SK-N-SH (cell line): ENCODE measurements around the gene NME9. TPM values are rescaled to one million over a fixed set of nuclear protein-coding genes. Genes with fewer than 3 reads are reported as not detected.

Experiments
- CTCF ChIA-PET: fragments of 300-600, 350-600 bp; formaldehyde crosslinking; extraction: SDS; loops from one replicate; lab custom pipeline; 2021; lab: Yijun Ruan, JAX
- POLR2A ChIA-PET: fragments of 350-600 bp; sonication (Branson Sonifier 250); formaldehyde crosslinking; extraction: SDS; loops from one replicate; lab custom pipeline; 2020; ENCODE audit warnings: antibody characterized with exemption, inconsistent platforms; lab: Yijun Ruan, JAX
- DNase-seq: peaks from one replicate; pipeline ENCODE4 v3.0.0; 2012
- H2AFZ ChIP-seq: fragments of 200-600 bp; sonication (generic); 2 replicates; pipeline ENCODE4 v1.8.1; 2016; ENCODE audit warnings: antibody characterized with exemption, mild to moderate bottlenecking, low read depth
- H3F3A ChIP-seq: fragments of 200-600 bp; sonication (generic); replicated peaks from 2 replicates; pipeline ENCODE3; 2016; ENCODE audit warnings: antibody characterized with exemption, mild to moderate bottlenecking; ENCODE audit not compliant: insufficient read depth
- H3K27ac ChIP-seq, 2 experiments: fragments of 200-500 bp in 1 of 2; fragments of 200-600 bp in 1 of 2; sonication (Bioruptor generic) in 1 of 2; sonication (generic), shearing (Covaris generic) in 1 of 2; 2 replicates each; pipeline versions ENCODE4 v1.5.1 to v1.6.1; 2014 to 2016; ENCODE audit warnings: low read depth in 2 of 2, inconsistent platforms in 1 of 2, low read length in 1 of 2, mild to moderate bottlenecking in 1 of 2, mixed read lengths in 1 of 2
- H3K27me3 ChIP-seq: fragments of 200-600 bp; sonication (generic), shearing (Covaris generic); 2 replicates; pipeline ENCODE4 v1.6.1; 2016; ENCODE audit warnings: mixed run types; ENCODE audit not compliant: insufficient read depth
- H3K36me3 ChIP-seq, 2 experiments: fragments of 200-500 bp in 1 of 2; fragments of 200-600 bp in 1 of 2; sonication (Bioruptor generic) in 1 of 2; sonication (generic) in 1 of 2; replicated peaks in 1 of 2; 2 replicates each; pipeline versions ENCODE3 to v1.5.1; 2014 to 2016; ENCODE audit warnings: low read length in 1 of 2, mild to moderate bottlenecking in 1 of 2; ENCODE audit not compliant: insufficient read depth in 2 of 2, control insufficient read depth in 1 of 2
- H3K4me1 ChIP-seq, 2 experiments: fragments of 200-500 bp in 1 of 2; fragments of 200-600 bp in 1 of 2; sonication (Bioruptor generic) in 1 of 2; sonication (generic), shearing (Covaris generic) in 1 of 2; 2 replicates each; pipeline versions ENCODE4 v1.5.1 to v1.6.1; 2014 to 2016; ENCODE audit warnings: low read depth in 1 of 2, low read length in 1 of 2, mixed run types in 1 of 2; ENCODE audit not compliant: insufficient read depth in 2 of 2, control insufficient read depth in 1 of 2
- H3K4me2 ChIP-seq: fragments of 200-600 bp; sonication (generic), shearing (Covaris generic); 2 replicates; pipeline ENCODE4 v1.6.1; 2017; ENCODE audit warnings: mixed run types
- H3K4me3 ChIP-seq, 2 experiments: fragments of 200-500 bp in 1 of 2; fragments of 200-600 bp in 1 of 2; sonication (Bioruptor generic) in 1 of 2; sonication (generic), shearing (Covaris generic) in 1 of 2; 2 replicates each; pipeline versions ENCODE4 v1.5.1 to v1.8.1; 2014 to 2016; ENCODE audit warnings: low read depth in 2 of 2, inconsistent platforms in 1 of 2, low read length in 1 of 2, mild to moderate bottlenecking in 1 of 2, mixed read lengths in 1 of 2, moderate library complexity in 1 of 2
- H3K79me2 ChIP-seq: fragments of 200-600 bp; sonication (generic); 2 replicates; pipeline ENCODE4 v1.8.1; 2017; ENCODE audit warnings: mild to moderate bottlenecking; ENCODE audit not compliant: insufficient read depth
- H3K9ac ChIP-seq: fragments of 200-600 bp; sonication (generic); 2 replicates; pipeline ENCODE4 v1.6.1; 2017; ENCODE audit warnings: mixed run types
- H3K9me2 ChIP-seq: fragments of 200-600 bp; sonication (generic); 2 replicates; pipeline ENCODE4 v1.6.1; 2017; ENCODE audit warnings: mixed run types
- H3K9me3 ChIP-seq: fragments of 200-600 bp; sonication (generic); 2 replicates; pipeline ENCODE4 v1.6.1; 2017; ENCODE audit warnings: mixed run types, mild to moderate bottlenecking, moderate library complexity
- H4K20me1 ChIP-seq: fragments of 200-600 bp; sonication (generic); 2 replicates; pipeline ENCODE4 v1.6.1; 2017; ENCODE audit warnings: mild to moderate bottlenecking, mixed run types; ENCODE audit not compliant: insufficient read depth
- CTCF ChIP-seq: fragments of 200-600 bp; sonication (generic); IDR thresholded peaks from 2 replicates; pipeline ENCODE4 v1.6.1; 2017; ENCODE audit warnings: antibody characterized with exemption, mild to moderate bottlenecking, moderate library complexity
- FOSL2 ChIP-seq: IDR thresholded peaks from 2 replicates; pipeline ENCODE4 v1.4.0; 2012; ENCODE audit warnings: low read depth, mild to moderate bottlenecking, moderate library complexity, borderline replicate concordance
- FOXJ3 ChIP-seq: sonication (generic); formaldehyde crosslinking; IDR thresholded peaks from 2 replicates; pipeline ENCODE4 v1.5.1; 2020; ENCODE audit warnings: mild to moderate bottlenecking, missing genetic modification reagents
- GATA2 ChIP-seq: sonication (generic); formaldehyde crosslinking; IDR thresholded peaks from 2 replicates; pipeline ENCODE4 v1.5.0; 2020; ENCODE audit warnings: mild to moderate bottlenecking, missing genetic modification reagents
- JUND ChIP-seq: IDR thresholded peaks from 2 replicates; pipeline ENCODE4 v1.4.0; 2012
- MAX ChIP-seq: IDR thresholded peaks from 2 replicates; pipeline ENCODE4 v1.4.0; 2012; ENCODE audit warnings: low read depth
- MEF2A ChIP-seq: IDR thresholded peaks from 2 replicates; pipeline ENCODE4 v1.4.0; 2012; ENCODE audit warnings: low read depth, borderline replicate concordance
- NFIC ChIP-seq: IDR thresholded peaks from 2 replicates; pipeline ENCODE4 v1.4.0; 2012; ENCODE audit warnings: borderline replicate concordance
- POLR2AphosphoS5 ChIP-seq: IDR thresholded peaks from 2 replicates; pipeline ENCODE4 v1.6.1; 2012; ENCODE audit warnings: low read depth, low read length
- RAD21 ChIP-seq: IDR thresholded peaks from 2 replicates; pipeline ENCODE4 v1.6.1; 2012; ENCODE audit warnings: mild to moderate bottlenecking, low read length
- RCOR1 ChIP-seq: fragments of 150-350 bp; IDR thresholded peaks from 2 replicates; pipeline ENCODE4 v1.6.1; 2017; ENCODE audit warnings: antibody characterized with exemption, low read length
- REST ChIP-seq: IDR thresholded peaks from 2 replicates; pipeline ENCODE4 v1.6.1; 2012; ENCODE audit warnings: mild to moderate bottlenecking, low read depth, low read length, moderate library complexity
- RXRA ChIP-seq: IDR thresholded peaks from 2 replicates; pipeline ENCODE4 v1.4.0; 2012; ENCODE audit warnings: low read depth, mild to moderate bottlenecking, borderline replicate concordance
- SMC3 ChIP-seq: IDR thresholded peaks from 2 replicates; pipeline ENCODE4 v1.6.1; 2012; ENCODE audit warnings: low read depth, low read length, improper control_type of control experiment
- TAF1 ChIP-seq: IDR thresholded peaks from 2 replicates; pipeline ENCODE4 v1.6.1; 2012; ENCODE audit warnings: low read depth, mild to moderate bottlenecking, low read length, moderate library complexity, borderline replicate concordance
- TCF12 ChIP-seq: IDR thresholded peaks from 2 replicates; pipeline ENCODE4 v1.4.0; 2012
- TEAD4 ChIP-seq: IDR thresholded peaks from 2 replicates; pipeline ENCODE4 v1.4.0; 2012; ENCODE audit warnings: mild to moderate bottlenecking, borderline replicate concordance; ENCODE audit not compliant: insufficient read depth
- USF1 ChIP-seq: IDR thresholded peaks from 2 replicates; pipeline ENCODE4 v1.4.0; 2012; ENCODE audit warnings: low read depth, borderline replicate concordance
- USF2 ChIP-seq: fragments of 150-350 bp; IDR thresholded peaks from 2 replicates; pipeline ENCODE4 v1.6.1; 2017; ENCODE audit warnings: antibody characterized with exemption, low read length, low read depth, borderline replicate concordance
- WGBS: methylation state at CpG from one replicate; pipeline ENCODE4 v1.1.6; 2017; ENCODE audit warnings: low lambda C conversion rate; 5-methylcytosine and 5-hydroxymethylcytosine counted together
- polyA plus RNA-seq, 3 experiments: library from polyadenylated mRNA; depleted of rRNA; stranded (reverse); fragments of >200 nt; gene quantifications; 2 replicates each; pipeline ENCODE4 v1.2.3, GENCODE V29; 2012

Gene NME9
- polyA plus RNA-seq, 1 of the 3 experiments (the other 2 are of a cell fraction): 0.43 TPM

- Histone ChIP-seq H3K4me2 (no peak overlapping the region), H3K9me2 (no peaks in the 10 kb centered on the region), H2AFZ (no peak overlapping the region), H3K27me3 (no peaks in the 10 kb centered on the region), H3K27ac (no peak overlapping the region), H3K4me3 (no peak overlapping the region), H3K9me3 (no peaks in the 10 kb centered on the region), H3K79me2 (no peaks in the 10 kb centered on the region), H3K4me1 (peaks cover 0 to 6% of the 10 kb centered on the region in 2 experiments; a peak in 1 of 4 replicates), H3F3A (no peaks in the 10 kb centered on the region), H3K36me3 (peaks cover 11 to 17% of the 10 kb centered on the region in 2 experiments), H3K9ac (no peak overlapping the region), H4K20me1 (no peaks in the 10 kb centered on the region)
- CTCF ChIA-PET: no interaction called here
- no peak for DNase-seq
- 100% methylated on average over 1 of the region's 1 CpG for WGBS
- no peak for TF ChIP-seq FOSL2
- no peak for TF ChIP-seq SMC3
- no peak for TF ChIP-seq REST
- no peak for TF ChIP-seq MAX
- no peak for TF ChIP-seq RAD21
- no peak for TF ChIP-seq TEAD4
- no peak for TF ChIP-seq USF2
- TF ChIP-seq TCF12: no peak
- TF ChIP-seq CTCF: no peak
- no peak for TF ChIP-seq POLR2AphosphoS5
- TF ChIP-seq FOXJ3 (CRISPR knock-in tag): no peak
- TF ChIP-seq RCOR1: no peak
- TF ChIP-seq RXRA: no peak
- TF ChIP-seq TAF1: no peak
- TF ChIP-seq GATA2: no peak
- no peak for TF ChIP-seq MEF2A
- no peak for TF ChIP-seq JUND
- no peak for TF ChIP-seq NFIC
- TF ChIP-seq USF1: no peak
- POLR2A ChIA-PET: no interaction called here
Measured at GRCh38 chr3:138257986-138258385, 71.7 kb downstream of the NME9 start.
